RWPE2 (cell line): Measurements from ENCODE around the gene PTPRR.

Source experiments
- ATAC-seq: fragments of 200-7000 bp; cut with Tn5 transposase; 3 replicates; pipeline ENCODE4 v1.9.1; 2021; ENCODE audit warnings: low read depth
- DNase-seq: peaks from one replicate; pipeline ENCODE4 v3.0.0-alpha.2; 2020; ENCODE audit warnings: low spot score
- H3K27ac ChIP-seq: fragments of 450-650 bp; 2 replicates; pipeline ENCODE4 v1.5.1; 2017; ENCODE audit warnings: mild to moderate bottlenecking; ENCODE audit not compliant: poor library complexity, severe bottlenecking
- H3K27me3 ChIP-seq: fragments of 250-450 bp; sonication (Bioruptor Pico); 2 replicates; pipeline ENCODE4 v1.5.1; 2021; ENCODE audit warnings: mild to moderate bottlenecking, moderate library complexity; ENCODE audit not compliant: insufficient read depth, poor library complexity, severe bottlenecking
- H3K36me3 ChIP-seq: fragments of 250-450 bp; sonication (Bioruptor Pico); 2 replicates; pipeline ENCODE4 v1.5.1; 2020; ENCODE audit warnings: low read depth, mild to moderate bottlenecking, moderate library complexity
- H3K4me1 ChIP-seq: fragments of 250-450 bp; sonication (Bioruptor Pico); 2 replicates; pipeline ENCODE4 v1.5.1; 2021; ENCODE audit warnings: mild to moderate bottlenecking, moderate library complexity; ENCODE audit not compliant: insufficient read depth, poor library complexity, severe bottlenecking
- H3K4me3 ChIP-seq: fragments of 250-450 bp; sonication (Bioruptor Pico); 2 replicates; pipeline ENCODE4 v1.5.1; 2021; ENCODE audit warnings: mild to moderate bottlenecking, moderate library complexity; ENCODE audit not compliant: severe bottlenecking
- H3K9me3 ChIP-seq: fragments of 250-450 bp; sonication (Bioruptor Pico); 2 replicates; pipeline ENCODE4 v1.5.1; 2021; ENCODE audit warnings: mild to moderate bottlenecking, moderate library complexity; ENCODE audit not compliant: severe bottlenecking
- TF ChIP-seq, protein P1 (sequence below): fragments of 450-650 bp; IDR thresholded peaks from one replicate; pipeline ENCODE4 v1.5.1; 2017; ENCODE audit warnings: mild to moderate bottlenecking, moderate library complexity; ENCODE audit not compliant: poor library complexity, severe bottlenecking

The PTPRR gene

DNA sequence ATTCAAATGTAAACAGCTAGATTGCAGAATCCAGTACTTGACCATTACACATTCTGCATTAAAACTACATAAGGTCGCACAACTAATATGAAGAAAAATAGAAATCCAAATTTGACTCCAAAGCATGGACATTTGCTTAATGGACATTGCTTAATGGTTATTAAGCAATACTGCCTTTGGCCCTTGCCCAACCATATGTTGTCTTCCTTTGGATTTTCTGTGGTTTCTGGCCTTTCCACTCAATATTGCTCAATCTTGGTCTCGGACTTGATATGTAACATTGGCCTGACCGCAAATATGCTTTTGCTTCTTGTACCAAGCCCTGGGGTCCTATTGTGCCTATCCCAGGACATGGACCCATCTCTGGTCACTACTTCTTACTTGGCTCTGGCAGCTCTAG is 67.2 kb downstream of the PTPRR start:
- no peaks in the 10 kb centered on the region for H3K9me3 ChIP-seq
- no peak for ATAC-seq

DNA sequence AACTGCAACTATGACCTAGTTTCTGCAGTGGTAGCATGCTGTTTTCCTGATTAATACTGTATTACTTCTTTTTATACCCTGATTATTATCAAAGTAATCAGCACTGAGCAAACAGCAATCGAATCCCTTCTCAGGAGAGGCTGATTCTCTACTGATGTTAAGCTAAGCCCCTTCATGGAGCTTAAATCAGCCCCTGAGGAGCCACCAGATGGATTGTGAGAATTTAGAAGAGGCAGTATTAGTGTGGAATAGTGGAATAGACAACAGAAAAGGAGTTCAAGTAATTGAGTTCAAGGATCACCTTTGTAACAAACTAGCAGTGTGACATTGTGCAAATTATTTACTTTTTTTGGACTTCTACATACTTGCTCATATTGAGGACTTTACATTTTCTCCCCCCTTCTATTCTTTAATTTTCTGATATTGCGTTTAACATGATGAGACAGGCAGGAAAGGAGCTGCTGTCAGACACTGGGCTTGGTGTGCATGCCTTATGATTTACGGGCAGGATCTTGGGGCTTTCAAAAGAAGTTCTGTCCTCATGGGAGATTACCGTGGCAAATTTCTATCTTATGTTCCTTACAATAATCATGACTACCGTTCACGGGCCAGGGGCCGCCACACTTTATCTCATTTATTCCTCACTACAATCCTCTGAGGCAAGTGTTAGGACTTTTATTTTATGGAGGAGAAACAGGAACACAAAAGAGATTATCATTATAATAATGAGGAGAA is 68.0 kb downstream of the PTPRR start:
- no peak for ATAC-seq
- H3K4me1 ChIP-seq, result no peaks in the 10 kb centered on the region
- no peaks in the 10 kb centered on the region for H3K27me3 ChIP-seq
- no peak for DNase-seq
- TF ChIP-seq, protein P1, sequence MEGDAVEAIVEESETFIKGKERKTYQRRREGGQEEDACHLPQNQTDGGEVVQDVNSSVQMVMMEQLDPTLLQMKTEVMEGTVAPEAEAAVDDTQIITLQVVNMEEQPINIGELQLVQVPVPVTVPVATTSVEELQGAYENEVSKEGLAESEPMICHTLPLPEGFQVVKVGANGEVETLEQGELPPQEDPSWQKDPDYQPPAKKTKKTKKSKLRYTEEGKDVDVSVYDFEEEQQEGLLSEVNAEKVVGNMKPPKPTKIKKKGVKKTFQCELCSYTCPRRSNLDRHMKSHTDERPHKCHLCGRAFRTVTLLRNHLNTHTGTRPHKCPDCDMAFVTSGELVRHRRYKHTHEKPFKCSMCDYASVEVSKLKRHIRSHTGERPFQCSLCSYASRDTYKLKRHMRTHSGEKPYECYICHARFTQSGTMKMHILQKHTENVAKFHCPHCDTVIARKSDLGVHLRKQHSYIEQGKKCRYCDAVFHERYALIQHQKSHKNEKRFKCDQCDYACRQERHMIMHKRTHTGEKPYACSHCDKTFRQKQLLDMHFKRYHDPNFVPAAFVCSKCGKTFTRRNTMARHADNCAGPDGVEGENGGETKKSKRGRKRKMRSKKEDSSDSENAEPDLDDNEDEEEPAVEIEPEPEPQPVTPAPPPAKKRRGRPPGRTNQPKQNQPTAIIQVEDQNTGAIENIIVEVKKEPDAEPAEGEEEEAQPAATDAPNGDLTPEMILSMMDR, result no peak
- no peak overlapping the region for H3K4me3 ChIP-seq
- H3K36me3 ChIP-seq, result no peaks in the 10 kb centered on the region
- H3K9me3 ChIP-seq, result no peaks in the 10 kb centered on the region
- no peak overlapping the region for H3K27ac ChIP-seq

More for the DNA sequence above, 67.2 kb downstream of the PTPRR start:
- H3K36me3 ChIP-seq, result no peaks in the 10 kb centered on the region
- no peak for DNase-seq
- H3K4me1 ChIP-seq, result no peaks in the 10 kb centered on the region
- H3K27ac ChIP-seq, result no peak overlapping the region
- H3K27me3 ChIP-seq, result no peaks in the 10 kb centered on the region
- no peak overlapping the region for H3K4me3 ChIP-seq
- TF ChIP-seq, protein P1, result no peak

DNA sequence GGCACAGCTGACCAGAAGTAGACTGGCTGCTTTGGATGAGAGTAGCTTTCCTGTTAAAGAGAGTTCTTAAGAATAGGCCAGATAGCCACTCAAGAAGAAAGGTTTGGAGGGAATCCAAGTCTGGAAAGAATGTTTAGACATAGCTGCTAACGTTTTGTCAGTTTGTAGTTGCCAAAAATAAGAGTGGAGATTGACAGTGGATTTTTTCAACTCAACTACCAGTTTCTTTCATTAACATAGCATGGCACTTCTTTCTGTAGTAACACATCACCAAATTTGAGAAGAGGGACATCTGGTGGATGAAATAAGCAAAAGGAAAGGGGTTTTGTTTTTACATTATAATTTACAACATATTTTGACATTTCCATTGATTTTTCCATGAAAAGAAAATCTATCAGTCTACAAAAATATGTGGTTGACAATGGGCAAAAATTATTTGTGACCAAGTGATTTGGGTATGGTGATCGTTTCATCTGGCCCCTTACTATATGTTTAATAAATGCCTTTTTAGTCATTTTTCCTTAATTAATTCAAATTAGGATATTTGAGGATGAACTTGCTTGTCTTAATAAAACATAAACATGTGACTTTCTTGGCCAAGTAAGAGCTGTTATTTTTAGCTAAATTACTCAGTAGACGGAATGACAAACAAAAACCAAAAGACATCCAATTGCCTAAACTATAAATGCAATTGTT is 71.1 kb downstream of the PTPRR start:
- DNase-seq (no peak), ATAC-seq (no peak)
- Histone ChIP-seq H3K36me3 (no peaks in the 10 kb centered on the region), H3K9me3 (no peaks in the 10 kb centered on the region), H3K4me1 (no peaks in the 10 kb centered on the region), H3K27ac (no peak overlapping the region), H3K27me3 (no peaks in the 10 kb centered on the region), H3K4me3 (no peak overlapping the region)
- TF ChIP-seq, protein P1, result peak; percentile 64

DNA sequence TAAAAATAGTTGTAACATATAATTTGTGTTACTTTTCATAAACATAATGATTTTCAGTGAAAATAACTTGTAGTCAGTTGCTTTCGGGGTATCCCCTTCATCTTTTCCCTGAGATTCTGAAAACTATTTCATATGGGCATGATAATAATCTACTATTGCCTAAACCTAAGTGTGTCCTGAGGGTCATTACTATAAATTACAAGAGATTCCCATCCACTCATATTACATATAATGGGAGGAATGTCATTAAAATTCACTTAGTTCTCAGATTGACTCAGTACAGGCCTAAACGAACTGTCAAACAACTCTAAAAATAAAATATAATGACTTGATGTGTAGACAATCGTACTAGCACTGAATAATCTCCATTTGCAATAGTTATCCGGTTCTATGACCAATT is 72.7 kb downstream of the PTPRR start:
- TF ChIP-seq, protein P1, result no peak
- Histone ChIP-seq H3K27me3 (no peaks in the 10 kb centered on the region), H3K4me3 (no peak overlapping the region), H3K36me3 (no peaks in the 10 kb centered on the region), H3K27ac (no peak overlapping the region), H3K4me1 (no peaks in the 10 kb centered on the region), H3K9me3 (no peaks in the 10 kb centered on the region)
- DNase-seq, result no peak
- no peak for ATAC-seq

DNA sequence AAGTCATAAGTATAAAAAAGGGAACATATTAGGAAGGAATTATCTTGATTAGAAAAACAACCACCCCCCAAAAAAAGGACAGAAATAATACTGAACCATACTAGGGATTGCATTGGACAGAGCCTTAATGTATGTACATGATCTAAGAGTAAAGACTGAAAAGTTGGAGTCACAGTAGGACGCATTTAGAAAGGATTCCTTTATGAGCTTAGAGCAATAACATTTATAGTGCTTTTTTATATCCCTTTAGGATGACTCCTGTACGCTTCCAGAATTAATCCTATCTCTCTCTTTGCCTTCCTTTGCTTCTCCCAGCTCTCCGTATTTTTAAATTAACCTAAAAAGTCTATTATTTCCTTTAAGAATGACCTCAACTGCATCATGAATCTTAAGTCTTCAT is 75.3 kb downstream of the PTPRR start:
- Histone ChIP-seq H3K4me1 (peaks cover 14% of the 10 kb centered on the region), H3K27me3 (no peaks in the 10 kb centered on the region), H3K9me3 (no peaks in the 10 kb centered on the region), H3K4me3 (no peak overlapping the region), H3K27ac (no peak overlapping the region), H3K36me3 (no peaks in the 10 kb centered on the region)
- no peak for DNase-seq
- no peak for ATAC-seq
- TF ChIP-seq, protein P1, result no peak
